Gastroesophageal sphincter (tissue), 3 donors: Measurements from ENCODE around the gene NCK2.

Experiments used
- CTCF ChIP-seq, 4 experiments: fragments of 200-600 bp in 2 of 4; fragments of 450-650 bp in 2 of 4; sonication (generic) in 1 of 4; IDR thresholded peaks; one replicate each; pipeline ENCODE4 v1.5.1; 2017 to 2019; ENCODE audit warnings: antibody characterized with exemption in 4 of 4, mild to moderate bottlenecking in 2 of 4, moderate library complexity in 2 of 4
- POLR2A ChIP-seq, 2 donors: fragments of 450-650 bp; IDR thresholded peaks; one replicate each; pipeline ENCODE4 v1.6.1; 2017; ENCODE audit warnings: antibody characterized with exemption in 2 of 2, mild to moderate bottlenecking in 2 of 2, moderate library complexity in 1 of 2
- POLR2AphosphoS5 ChIP-seq: sonication (generic); formaldehyde crosslinking; IDR thresholded peaks from one replicate; pipeline ENCODE4 v1.6.1; 2017; ENCODE audit warnings: antibody characterized with exemption

GRCh38 chr2:105843476-105844374, 99.0 kb downstream of the NCK2 start:
- TF ChIP-seq CTCF (IDR thresholded peaks at IDR 0.05) (no peak), POLR2A (IDR thresholded peaks at IDR 0.05) (no peak), POLR2AphosphoS5 (no peak)
